CD4-positive, alpha-beta T cell treated with Interferon alpha-2 for 1 hour (primary cell): ENCODE data around the gene ZBTB2.

Experiments used
- DNase-seq, 2 donors: peaks; one replicate each; pipeline ENCODE4 v3.0.0-alpha.2; 2020 to 2022

Gene ZBTB2, protein sequence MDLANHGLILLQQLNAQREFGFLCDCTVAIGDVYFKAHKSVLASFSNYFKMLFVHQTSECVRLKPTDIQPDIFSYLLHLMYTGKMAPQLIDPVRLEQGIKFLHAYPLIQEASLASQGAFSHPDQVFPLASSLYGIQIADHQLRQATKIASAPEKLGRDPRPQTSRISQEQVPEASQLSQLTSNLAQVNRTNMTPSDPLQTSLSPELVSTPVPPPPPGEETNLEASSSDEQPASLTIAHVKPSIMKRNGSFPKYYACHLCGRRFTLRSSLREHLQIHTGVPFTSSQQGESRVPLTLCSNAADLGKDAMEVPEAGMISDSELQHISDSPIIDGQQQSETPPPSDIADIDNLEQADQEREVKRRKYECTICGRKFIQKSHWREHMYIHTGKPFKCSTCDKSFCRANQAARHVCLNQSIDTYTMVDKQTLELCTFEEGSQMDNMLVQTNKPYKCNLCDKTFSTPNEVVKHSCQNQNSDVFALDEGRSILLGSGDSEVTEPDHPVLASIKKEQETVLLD

DNA sequence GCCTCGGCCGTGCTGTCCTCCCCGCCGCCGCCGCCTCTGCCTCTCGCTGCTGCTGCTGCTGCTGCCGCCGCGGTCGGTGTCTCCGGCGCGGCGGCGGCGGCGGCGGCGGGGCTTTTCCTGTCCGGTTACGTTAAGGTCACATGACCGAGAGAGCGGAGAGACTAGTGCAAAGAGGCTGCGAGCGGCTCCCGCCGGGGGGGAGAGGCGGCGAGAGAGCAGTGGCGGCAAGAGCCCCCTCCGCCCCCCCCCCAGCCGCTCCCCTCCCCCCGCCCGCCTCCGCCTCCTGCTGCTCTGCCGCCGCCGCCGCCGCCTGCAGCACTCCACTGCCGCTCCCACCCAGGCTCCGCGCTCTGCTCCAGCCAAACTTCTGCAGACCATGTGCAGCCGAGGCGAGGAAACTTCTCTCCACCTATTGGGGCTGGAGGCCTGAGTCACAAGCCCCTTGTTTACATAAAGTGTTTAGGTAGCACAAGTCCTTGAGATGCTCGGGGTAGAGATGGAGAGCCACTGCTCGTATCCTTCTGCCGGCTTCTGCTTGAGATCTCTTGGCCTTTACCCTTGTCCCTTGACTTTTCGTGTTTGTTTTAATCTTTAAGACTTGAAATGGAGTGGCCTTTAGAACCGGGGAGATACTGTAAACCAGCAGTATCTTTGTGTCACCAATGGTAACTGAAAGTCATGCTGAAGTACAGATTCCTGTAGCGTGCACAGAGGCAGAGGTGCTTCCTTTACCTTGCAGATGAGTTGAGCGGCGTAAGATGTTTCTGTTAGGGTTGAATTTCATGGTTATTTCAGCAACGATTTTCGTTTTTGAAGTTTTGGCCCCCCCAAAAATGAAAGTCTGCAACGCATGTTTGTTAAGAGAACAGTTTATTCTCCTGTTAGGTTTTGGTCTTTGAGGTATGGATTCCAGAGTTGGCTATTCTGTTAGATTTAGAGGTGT, at the start of gene ZBTB2:
Gene ZBTB2, minus strand, starts transcription at position 89 of the 943 bp plus-strand sequence. CDS start 17,922 bp downstream, outside the sequence.
- DNase-seq, result peak; percentile 74 to 84

DNA sequence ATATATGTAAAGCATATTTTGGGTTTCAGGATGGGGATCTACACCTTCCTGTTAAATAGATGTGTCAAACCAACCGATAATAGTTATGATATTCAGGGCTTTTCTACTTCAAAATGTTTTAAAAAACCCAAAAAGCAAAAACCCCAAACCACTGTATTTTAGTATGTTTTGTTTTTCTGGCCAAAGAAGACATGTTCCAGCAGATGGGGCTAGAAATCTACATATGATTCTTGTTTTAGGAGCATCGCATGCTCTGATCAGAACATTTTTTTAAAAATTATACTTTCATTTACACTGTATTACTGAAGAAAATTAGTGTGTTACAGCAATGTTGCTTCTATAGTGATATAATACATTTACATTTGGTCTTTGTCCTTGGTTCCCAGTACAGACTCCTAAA, 49.6 kb upstream of the ZBTB2 start:
- peak in 1 of 2 donors; percentile 52 for DNase-seq

DNA sequence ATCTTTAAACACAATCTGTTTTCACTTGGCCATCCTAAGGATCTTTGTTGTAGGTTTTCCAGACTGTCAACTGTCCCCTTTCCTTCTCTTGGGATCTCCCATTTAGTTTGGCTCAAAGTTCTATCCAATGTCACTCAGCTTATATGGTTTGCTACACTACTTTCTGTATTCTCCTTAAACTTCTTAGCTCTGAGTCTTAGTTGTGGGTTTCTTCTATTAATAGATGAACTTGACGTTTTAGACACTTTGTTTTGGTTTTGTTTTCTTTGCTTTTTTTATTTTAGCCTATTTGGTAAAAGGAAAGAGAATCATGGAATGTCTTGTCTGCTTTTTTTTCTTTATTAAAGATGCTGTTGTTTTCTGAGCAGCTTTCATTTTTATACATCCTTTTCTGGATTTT, 49.1 kb upstream of the ZBTB2 start:
- no peak for DNase-seq

DNA sequence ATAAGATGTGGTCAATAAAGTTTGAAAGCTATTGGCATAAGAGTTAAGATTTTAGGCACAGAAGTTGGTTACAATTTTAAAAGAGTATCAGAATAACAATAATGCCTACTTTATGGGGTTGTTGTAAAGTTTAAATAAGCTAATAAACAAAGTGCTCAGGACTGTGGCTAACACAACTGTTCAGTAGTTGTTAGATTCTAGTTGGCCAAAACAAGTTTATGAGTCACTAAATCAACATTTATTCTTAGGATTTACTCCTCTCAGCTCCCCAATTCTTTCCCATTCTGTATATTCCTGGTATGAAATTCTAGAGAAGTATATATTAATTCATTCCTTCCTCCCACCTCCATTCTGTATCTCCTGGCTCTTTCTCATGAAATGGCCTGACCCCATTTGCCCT, 46.0 kb upstream of the ZBTB2 start:
- DNase-seq, result no peak

DNA sequence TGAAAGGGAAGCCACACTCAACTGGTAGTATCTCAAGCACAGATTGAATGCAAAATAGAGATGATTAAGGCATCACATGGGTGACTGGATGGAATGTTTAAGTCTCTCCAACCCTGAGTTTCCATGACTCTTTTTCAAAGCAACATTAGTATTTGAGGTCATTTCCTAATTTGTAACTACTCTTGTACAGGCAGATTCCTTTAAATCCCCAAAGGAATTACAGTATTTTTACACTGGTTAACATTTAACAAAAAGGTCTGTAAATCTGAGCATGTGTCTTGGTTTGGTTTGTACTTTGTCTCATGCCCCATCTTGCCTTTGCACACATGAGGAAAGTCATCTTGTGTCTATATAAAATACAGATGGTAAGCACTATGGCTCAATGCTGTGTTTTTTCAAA, 45.4 kb upstream of the ZBTB2 start:
- DNase-seq, result no peak

DNA sequence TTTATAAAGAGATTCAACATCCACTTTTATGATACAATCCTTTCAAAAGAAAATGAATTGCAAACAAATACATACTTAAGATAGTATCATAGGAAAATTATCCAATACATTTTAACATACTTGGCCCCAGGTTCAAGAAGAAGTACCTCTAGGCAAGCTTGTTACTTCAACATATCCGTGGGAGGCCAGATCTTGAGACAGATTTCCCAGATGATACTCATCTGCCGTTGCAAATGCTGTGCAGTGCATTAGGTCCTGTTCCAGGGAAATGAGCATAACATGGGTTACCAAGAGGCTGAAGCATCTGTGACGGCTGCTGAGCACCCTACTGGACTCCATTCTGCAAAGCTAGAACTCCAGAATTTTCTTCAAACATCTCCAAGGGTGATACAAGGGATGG, 44.9 kb upstream of the ZBTB2 start:
- DNase-seq, result no peak

DNA sequence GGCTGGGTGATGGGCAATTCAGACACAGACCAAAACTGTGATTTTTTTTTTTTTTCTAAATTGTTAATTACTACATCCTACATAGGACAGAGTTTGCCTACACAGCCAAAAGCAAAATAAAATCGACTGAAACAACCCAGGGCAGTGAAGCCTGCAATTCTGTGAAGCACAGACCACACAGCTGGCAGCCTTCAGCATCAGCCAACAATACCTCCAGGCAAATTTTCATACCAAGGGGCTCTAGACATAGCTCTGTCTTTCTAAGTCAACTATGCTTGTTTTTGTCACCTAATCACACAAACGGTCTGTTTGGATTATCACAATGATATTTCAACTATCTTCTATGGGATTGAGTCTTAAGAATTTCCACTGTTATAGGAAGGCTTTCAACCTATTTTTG, 43.0 kb upstream of the ZBTB2 start:
- DNase-seq, result no peak

DNA sequence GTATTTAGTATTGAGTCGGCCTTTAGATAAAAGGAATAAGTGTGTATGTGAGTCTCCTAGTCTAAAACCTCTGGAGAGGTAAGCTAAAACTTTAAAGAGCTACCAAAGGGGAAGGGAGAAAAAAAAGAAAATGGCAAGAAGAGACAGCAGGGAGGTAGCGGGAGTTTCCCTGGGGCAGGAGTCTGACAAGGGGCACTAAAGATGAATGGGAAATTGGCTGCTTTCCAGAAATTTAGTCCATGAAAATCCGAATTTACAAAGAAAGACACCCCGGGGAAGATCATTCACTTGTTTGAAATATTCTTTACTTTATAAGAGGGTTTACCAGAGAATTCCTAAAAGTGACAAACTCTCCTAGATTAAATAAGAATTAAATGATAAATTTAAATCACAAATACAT, 41.3 kb upstream of the ZBTB2 start:
- no peak for DNase-seq

DNA sequence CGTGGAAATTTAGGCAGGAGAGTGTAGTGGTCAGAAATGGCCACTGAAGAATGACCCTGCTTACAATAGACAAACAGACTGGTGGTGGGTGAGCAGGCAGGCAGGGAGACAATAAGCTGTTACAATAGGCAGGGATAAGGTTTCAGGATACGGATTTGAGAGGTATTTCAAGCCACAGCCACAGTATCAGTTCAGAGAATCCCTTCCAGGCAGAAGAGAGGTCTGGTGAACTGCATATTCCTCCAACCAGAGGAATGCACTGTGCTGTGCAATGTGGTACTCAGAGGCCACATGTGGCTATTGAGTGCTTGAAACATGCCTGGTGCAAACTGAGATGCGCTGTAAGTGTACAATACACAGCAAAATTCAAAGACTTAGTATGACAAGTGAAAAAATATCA, 40.0 kb upstream of the ZBTB2 start:
- DNase-seq, result no peak

DNA sequence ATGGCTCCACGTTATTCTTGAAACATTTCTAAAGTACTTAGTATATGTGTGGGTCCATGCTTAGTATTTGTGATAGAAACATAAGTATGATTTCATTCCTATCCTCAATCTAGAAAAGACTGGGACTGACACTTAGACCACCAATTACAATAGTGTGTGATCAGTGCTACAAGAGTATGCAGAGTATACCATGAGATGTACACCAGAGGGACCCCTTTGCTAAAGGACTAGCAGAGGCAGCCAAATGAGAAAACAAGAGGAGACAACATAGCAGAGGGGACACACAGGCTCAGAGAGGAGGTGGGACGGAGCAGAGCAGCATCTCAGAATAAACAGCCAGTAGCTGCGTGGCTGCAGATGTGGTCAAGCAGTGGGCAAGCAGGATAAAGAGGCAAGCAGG, 39.5 kb upstream of the ZBTB2 start:
- DNase-seq, result no peak

DNA sequence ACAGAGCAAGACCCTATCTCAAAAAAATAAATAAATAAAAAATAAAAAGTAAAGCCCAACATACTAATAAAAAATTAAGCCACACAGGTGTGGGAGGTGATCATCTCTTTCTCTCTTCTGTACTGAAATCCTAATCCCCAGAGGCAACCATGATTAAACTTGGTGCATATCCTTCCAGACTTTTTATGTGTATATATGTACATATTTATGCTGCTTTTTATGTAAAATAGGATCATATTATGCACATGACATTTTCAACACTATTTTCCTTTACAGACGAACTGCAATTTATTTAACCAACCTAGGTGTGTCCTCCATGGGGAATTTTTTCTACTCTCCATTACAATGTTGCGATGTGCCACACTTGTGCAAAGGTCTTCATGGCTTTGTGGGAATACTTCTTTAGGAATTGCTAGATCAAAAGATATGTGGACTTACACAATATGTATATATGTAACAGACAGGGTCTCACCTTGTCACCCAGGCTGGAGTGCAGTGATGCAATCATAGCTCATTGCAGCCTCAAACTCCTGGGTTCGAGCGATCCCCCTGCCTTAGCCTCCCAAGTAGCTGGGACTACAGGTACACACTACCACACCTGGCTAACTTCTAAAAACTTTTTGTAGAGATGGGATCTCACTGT, 36.9 kb upstream of the ZBTB2 start:
- DNase-seq, result no peak

DNA sequence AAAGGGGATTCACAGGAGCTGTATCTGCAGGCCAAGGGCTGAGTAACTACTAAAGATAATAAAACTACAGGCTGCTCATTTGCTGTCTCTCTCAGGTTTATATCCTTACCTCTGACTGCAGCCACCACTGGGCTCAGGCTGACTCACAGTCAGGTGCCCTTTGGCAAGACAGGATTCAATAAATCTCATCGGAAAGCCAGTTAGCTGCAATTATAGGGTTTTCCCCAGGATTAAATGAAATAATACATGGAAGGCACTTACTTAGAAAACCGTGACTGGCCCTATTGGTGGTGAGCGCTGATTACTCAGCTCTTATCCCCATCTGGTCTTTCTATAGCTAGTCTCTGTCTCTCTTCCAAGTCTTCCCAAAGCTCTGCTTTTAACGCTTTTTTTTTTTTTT, 34.2 kb upstream of the ZBTB2 start:
- DNase-seq, result no peak

DNA sequence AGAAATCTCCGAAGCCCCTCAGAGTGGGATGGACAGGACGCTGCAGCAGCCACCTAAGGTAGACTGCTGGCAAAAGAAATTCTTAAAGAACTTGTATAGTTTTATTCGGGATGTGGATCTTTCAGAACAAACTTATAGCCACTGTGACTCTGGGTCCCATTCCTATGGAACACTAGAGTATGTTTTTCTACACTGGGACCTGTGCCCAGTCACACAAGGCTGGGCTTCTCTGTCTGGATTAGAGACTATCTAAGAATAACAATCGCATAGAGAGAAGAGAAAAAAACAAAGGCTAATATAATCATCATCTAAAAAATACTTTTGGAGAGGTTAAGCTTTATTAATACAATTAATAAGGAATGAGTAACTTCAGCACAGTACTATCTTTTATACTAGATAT, 31.6 kb upstream of the ZBTB2 start:
- no peak for DNase-seq

DNA sequence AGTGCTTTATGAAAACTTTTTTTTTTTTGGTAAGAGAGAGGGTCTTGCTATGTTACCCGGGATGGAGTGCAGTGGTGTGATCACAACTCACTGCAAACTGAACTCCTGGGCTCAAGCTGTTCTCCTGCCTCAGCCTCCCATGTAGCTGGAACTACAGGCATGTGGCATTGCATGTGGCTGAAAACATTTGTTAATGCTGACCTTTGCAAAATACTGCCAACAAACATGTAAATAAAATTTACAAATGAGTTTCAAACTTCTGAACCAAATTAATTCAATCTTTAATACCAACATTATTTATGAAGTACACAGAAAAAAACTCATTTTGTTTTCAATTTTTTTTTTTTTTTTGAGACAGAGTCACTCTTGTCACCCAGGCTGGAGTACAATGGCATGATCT, 26.1 kb upstream of the ZBTB2 start:
- DNase-seq, result no peak

DNA sequence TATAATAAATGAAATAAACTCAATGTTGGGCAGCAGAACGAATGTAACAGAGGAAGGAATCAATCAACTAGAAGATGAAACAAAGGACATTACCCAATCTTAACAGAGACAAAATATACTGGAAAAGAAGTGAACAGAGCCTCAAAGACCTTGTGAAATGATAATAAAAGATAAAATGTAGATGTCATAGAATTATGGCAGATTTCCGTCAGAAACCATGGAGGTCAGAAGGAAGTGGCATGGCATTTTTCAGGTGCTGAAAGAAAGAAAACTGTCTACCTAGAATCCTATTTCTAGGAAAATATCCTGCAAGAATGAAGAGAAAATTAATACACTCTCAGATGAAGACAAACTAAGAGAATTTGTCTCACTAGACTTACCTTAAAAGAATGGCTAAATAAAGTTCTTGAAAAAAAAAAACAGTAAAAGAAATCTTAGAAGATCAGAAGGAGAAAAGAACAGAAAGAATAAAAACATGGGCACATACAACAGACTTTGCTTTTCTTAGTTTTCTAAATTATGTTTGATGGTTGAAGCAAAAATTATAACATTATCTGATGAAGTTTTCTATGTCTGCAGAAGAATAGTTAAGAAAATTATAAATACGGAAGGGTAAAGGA, 23.4 kb upstream of the ZBTB2 start:
- DNase-seq, result no peak

DNA sequence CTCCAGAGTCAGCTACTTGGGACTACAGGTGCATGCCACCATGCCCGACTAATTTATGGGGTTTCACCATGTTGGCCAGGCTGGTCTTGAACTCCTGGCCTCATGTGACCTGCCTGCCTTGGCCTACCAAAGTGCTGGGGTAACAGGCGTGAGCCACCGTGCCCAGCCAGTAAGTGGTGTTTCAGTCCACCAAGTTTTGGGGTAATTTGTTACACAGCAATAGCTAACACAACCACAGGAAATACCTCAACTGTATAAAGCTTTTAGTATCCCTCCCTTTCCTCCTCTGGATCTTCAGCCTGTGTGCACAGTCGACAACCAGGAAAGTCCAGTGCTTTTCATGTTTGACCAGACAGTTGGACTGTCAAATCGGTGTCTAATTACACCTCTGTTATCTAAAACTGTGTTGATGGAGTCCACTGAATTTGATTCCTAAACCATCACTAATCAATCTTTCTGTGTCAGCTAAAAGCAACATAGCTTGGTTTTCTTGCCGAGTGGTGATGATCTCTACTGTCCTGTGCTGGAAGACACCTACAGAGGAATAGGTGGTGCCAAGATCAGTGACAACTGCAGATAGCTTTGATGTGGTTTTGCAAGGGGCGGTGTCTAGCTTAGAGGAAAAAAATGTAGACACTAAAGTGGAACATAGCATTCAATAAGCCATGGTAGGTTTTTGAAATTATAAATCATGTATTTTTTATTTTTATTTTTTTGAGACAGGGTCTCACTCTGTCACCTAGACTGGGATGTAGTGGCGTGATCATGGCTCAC, 22.2 kb upstream of the ZBTB2 start:
- DNase-seq, result peak; percentile 62 to 83

DNA sequence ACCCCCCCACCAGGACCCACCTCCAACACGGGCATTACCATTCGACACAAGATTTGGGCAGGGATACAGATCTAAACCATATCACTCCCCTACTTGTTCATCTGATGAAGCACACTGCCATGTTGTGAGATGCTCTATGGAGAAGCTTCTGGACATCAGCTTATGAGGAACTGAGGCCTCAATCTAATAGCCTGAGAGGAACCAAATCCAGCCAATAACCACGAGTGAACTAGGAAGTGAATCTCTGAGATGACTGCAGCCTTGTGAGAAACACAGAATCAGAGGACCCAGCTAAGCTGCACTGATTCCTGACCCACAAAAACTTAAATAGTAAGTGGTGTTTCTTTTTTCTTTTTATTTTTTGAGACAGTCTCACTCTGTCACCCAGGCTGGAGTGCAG, 21.6 kb upstream of the ZBTB2 start:
- no peak for DNase-seq

DNA sequence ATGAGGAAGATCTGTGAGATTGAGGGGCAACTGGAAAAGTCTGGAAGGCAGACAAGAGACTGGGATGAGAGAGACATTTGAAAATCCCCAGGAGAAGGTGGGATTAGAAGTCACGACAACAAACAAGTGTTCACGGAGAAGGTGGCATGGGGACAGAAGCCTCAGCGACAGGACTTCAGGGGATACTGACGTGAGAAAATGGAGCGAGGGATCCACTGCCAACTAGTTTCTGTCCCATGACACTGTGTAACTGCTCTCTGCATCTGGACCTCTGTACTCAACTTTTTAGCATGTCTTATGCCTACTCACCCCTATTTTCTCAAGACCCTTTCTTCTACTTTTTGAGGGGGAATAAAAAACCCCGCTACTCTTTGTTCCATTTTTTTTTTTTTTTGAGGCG, 18.3 kb upstream of the ZBTB2 start:
- no peak for DNase-seq

DNA sequence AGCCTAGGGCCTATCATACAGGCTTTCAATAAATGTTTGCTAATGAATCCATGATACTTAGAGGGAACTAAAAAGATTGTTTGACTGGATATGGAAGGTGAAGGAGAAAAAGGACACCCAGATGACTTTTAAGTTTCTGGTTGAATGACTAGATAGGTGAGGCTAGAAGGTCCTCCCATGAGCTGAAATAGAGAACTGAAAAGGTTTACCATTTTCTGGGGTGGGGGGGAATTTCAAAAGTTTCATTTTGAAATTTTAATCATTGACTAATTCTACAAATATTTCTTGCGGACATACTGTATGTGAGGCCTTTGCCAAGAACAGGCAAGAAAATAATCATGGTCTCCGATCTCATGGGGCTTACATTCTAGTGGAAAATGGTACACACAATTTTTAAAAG, 17.9 kb upstream of the ZBTB2 start:
- DNase-seq, result no peak

DNA sequence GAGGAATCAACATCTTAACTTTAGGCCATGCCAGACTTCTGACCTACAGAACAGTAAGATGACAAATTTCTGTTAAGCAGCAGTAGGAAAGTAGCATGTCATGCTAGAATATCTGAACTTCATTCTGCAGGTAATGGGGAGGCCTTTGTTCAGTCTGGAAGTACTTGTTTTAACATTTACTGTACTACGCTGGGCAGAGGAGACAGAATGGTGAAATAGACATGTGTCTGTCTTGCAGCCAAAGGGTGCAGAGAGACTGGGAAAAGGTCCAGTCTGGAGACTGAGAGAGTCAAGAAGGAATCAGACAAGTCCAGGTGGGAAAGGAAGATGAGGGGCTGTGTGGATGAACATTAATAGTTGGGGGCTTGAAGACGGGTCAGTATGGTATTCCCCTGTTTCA, 17.5 kb upstream of the ZBTB2 start:
- no peak for DNase-seq

DNA sequence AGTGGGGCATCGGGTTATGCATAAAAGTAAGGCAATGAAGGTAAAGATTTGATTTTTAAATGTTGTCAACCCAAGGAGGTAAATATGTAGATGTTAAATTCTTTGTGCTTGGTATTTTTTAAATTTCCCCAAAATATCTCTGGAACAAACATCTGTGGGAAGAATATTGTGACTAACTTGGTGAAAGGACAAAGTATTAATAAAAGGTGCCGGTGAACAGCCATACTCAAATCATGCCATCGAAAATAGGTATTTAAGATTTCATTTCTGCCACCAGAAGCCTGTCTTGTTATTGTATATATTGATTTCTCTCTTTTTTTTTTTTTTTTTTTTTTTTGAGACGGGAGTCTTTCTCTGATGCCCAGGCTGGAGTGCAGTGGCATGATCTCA, 12.6 kb upstream of the ZBTB2 start:
- no peak for DNase-seq

DNA sequence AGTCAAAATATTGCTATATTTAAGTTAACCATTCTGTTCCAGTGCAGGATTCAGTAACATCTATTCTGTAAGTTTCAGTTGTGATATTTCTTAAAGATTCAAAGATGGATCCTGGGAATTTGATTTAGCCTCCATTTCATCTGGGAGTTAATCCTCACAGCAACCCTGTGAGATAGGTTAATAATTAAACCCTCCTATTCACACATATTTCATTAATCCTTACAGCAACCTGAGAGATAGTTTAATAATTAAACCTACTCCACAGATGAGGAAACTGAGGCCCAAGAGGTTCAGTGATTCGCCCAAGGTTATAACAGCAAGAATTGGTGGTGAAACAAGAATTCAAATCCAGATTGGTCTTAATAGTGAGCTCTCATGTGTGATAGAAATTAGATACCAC, 10.9 kb upstream of the ZBTB2 start:
- no peak for DNase-seq
